ENCODE data around the gene PRKCA.

Gene PRKCA

DNA sequence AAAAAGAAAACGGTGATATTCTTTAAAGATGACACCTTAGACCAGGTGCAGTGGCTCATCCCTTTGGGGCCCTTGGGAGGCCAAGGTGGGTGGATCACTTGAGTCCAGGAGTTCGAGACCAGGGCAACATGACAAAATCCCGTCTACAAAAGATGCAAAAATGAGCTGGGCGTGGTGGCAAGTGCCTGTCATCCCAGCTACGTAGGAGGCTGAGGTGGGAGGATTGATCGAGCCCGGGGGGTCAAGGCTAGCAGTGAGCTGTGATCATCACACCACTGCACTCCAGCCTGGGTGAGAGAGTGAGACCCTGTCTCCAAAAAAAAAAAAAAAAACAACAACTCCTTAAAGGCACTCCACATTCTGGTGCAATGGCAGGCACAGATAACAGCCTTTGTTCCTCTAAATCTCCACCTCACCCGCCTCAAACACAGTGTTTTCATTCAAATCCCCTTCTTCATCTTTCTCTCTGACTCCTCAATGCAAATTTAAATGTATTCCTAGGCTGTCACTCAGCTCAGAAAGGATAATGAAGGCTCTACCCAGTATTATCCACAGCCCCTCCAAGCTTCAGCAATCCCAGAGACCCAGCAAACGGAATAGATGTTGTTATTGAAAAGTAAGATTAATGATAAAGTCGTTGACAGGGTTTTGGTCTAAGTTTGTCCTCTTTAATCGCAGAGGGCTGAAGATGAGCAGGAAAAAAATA, 476.3 kb downstream of the PRKCA start:
- H3K4me1 ChIP-seq (ENCODE audit: control insufficient read depth in 1 of 2, insufficient read depth in 1 of 2, low read depth in 1 of 2, low read length in 1 of 2): no peaks in the 10 kb centered on the region
- no peaks in the 10 kb centered on the region for H3K9me3 ChIP-seq
- H3K36me3 ChIP-seq: no peaks in the 10 kb centered on the region
- no peaks in the 10 kb centered on the region for H3K27me3 ChIP-seq
- H3K4me3 ChIP-seq (ENCODE audit: low read depth in 1 of 2, low read length in 1 of 2): no peak overlapping the region
- TF ChIP-seq, protein P1, sequence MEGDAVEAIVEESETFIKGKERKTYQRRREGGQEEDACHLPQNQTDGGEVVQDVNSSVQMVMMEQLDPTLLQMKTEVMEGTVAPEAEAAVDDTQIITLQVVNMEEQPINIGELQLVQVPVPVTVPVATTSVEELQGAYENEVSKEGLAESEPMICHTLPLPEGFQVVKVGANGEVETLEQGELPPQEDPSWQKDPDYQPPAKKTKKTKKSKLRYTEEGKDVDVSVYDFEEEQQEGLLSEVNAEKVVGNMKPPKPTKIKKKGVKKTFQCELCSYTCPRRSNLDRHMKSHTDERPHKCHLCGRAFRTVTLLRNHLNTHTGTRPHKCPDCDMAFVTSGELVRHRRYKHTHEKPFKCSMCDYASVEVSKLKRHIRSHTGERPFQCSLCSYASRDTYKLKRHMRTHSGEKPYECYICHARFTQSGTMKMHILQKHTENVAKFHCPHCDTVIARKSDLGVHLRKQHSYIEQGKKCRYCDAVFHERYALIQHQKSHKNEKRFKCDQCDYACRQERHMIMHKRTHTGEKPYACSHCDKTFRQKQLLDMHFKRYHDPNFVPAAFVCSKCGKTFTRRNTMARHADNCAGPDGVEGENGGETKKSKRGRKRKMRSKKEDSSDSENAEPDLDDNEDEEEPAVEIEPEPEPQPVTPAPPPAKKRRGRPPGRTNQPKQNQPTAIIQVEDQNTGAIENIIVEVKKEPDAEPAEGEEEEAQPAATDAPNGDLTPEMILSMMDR (IDR thresholded peaks at IDR 0.05): no peak
- H3K27ac ChIP-seq: no peak overlapping the region

DNA sequence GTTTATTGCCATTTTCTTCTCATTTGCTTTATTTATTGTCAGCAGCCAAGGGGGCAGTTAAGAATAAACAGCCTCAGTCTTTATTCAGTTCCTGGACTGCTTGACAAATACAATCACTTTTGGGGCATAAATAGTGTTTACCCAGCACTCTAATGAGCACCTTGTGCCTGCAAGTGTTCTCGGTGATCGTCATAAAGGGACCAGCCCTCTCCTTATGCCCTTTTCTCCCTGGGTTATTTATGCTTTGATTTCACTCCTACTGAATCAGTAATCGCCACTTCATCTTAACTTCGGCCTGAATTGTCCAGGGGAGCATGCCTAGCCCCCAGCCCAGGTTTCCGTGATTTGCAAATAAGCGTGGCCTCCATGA, 476.8 kb downstream of the PRKCA start:
- Histone ChIP-seq H3K27me3 (no peaks in the 10 kb centered on the region), H3K27ac (no peak overlapping the region), H3K36me3 (no peaks in the 10 kb centered on the region), H3K9me3 (no peaks in the 10 kb centered on the region), H3K4me1 (ENCODE audit: control insufficient read depth in 1 of 2, insufficient read depth in 1 of 2, low read depth in 1 of 2, low read length in 1 of 2) (no peaks in the 10 kb centered on the region), H3K4me3 (ENCODE audit: low read depth in 1 of 2, low read length in 1 of 2) (no peak overlapping the region)
- TF ChIP-seq, protein P1 (IDR thresholded peaks at IDR 0.05): no peak

DNA sequence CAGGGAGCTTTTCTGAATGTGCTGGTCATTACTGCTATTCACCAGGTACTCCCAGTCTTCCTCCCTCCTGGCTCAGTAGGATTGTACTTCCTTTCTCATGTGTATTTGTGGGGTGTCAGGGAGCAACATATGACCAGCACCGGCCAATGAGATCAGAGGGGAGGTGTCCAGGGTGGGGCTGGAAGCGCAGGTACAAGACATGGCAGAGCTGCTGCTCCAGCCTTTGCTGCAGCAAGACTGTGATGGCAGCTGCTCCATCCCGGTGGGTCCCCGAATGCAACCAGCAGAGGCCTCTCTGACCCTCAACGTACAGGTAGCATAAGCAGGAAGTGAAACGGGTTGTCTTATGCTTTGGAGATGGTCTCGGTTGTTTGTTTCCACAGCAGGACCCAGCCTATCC, 478.7 kb downstream of the PRKCA start:
- H3K27ac ChIP-seq: no peak overlapping the region
- no peaks in the 10 kb centered on the region for H3K27me3 ChIP-seq
- H3K4me3 ChIP-seq (ENCODE audit: low read depth in 1 of 2, low read length in 1 of 2): no peak overlapping the region
- no peaks in the 10 kb centered on the region for H3K36me3 ChIP-seq
- TF ChIP-seq, protein P1 (IDR thresholded peaks at IDR 0.05): no peak
- H3K9me3 ChIP-seq: no peaks in the 10 kb centered on the region
- no peaks in the 10 kb centered on the region for H3K4me1 ChIP-seq (ENCODE audit: control insufficient read depth in 1 of 2, insufficient read depth in 1 of 2, low read depth in 1 of 2, low read length in 1 of 2)

DNA sequence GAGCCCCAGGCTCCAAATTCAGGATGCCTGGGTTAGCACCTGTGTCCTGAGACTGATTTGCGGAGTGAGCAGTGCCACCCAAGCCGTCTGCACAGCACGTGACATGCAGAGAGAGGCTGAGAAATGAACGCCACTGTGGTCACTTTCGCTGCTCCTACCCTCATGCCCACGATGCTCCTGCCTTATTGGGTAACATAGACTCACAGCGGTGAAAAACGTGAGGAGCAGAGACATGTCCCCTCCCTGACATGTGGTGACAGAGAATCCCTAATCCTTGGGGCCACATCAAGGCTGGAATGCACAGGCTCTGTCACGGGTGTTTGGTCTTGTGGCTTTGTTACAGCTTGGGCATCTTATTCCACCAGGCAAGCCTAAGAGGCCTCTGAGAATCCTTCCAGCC, 480.4 kb downstream of the PRKCA start:
- Histone ChIP-seq H3K4me1 (ENCODE audit: control insufficient read depth in 1 of 2, insufficient read depth in 1 of 2, low read depth in 1 of 2, low read length in 1 of 2) (no peaks in the 10 kb centered on the region), H3K27ac (no peak overlapping the region), H3K27me3 (no peaks in the 10 kb centered on the region), H3K36me3 (no peaks in the 10 kb centered on the region), H3K4me3 (ENCODE audit: low read depth in 1 of 2, low read length in 1 of 2) (no peak overlapping the region), H3K9me3 (no peaks in the 10 kb centered on the region)
- TF ChIP-seq, protein P1 (IDR thresholded peaks at IDR 0.05): no peak

DNA sequence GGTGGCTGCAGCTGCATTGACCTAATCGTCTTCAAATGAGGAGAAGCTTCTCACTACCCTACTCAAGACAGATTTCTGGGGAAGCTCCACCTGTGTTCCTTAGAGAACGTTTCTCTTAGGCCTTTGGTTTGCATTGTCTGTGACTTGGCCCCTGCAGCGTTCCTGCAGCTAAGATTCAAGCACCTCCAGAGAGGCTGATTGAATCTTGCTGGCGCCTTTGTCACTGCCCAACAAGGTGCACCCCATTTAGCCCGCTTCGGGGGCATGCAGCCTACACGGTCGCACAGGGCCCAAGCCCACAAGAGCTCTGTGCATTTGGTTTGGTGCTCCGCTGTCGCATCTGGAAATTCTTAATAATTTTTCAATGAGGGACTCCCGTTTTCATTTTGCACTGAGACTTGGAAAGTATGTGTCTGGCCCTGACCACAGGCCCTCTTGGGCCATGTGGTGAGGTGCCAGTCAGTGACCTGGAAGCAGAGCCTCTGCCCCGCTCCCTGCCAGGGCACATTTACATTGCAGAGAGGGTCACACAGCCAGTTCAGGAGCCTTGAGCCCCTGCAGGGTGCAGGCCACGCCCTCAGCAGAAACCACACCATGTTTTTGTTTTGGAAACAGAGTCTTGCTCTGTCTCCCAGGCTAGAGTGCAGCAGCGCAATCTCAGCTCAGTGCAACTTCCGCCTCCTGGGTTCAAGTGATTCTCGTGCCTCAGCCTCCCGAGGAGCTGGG, 481.4 kb downstream of the PRKCA start:
- no peaks in the 10 kb centered on the region for H3K9me3 ChIP-seq
- no peak overlapping the region for H3K27ac ChIP-seq
- H3K4me1 ChIP-seq (ENCODE audit: control insufficient read depth in 1 of 2, insufficient read depth in 1 of 2, low read depth in 1 of 2, low read length in 1 of 2): no peaks in the 10 kb centered on the region
- TF ChIP-seq, protein P1 (IDR thresholded peaks at IDR 0.05): no peak
- no peak overlapping the region for H3K4me3 ChIP-seq (ENCODE audit: low read depth in 1 of 2, low read length in 1 of 2)
- no peaks in the 10 kb centered on the region for H3K27me3 ChIP-seq
- H3K36me3 ChIP-seq: no peaks in the 10 kb centered on the region

Measured in neutrophil (primary cell).